ENCODE results near the gene ERICH2.
"Not testable (repeated sequence)": the region's sequence is repeated elsewhere in the genome, so short reads cannot be mapped to it uniquely, and the experiment has no call there.

ERICH2 gene

GRCh38 chr2:170742896-170743529, 27.2 kb upstream of the ERICH2 start:
- no peaks in the 10 kb centered on the region for H3K9me3 ChIP-seq (ENCODE audit: control extremely low read depth in 1 of 5, control insufficient read depth in 4 of 5, insufficient read depth in 2 of 5, low read depth in 1 of 5, low read length in 4 of 5)
- ChIA-PET CTCF (no interaction called here), POLR2A (no interaction called here)
- H3K27me3 ChIP-seq (replicated peaks in 2 of 5; ENCODE audit: control insufficient read depth in 4 of 5, insufficient read depth in 5 of 5, low read length in 4 of 5) = peaks cover 2 to 9% (median 2%) of the 10 kb centered on the region in 5 experiments
- H3K27ac ChIP-seq (ENCODE audit: insufficient read depth in 1 of 2, low read depth in 1 of 2, low read length in 2 of 2, poor library complexity in 1 of 2, severe bottlenecking in 2 of 2) = no peak overlapping the region
- no peaks in the 10 kb centered on the region for H3K4me1 ChIP-seq (ENCODE audit: control extremely low read depth in 1 of 4, control insufficient read depth in 4 of 4, insufficient read depth in 4 of 4, low read length in 3 of 4)
- H3K4me3 ChIP-seq (ENCODE audit: control insufficient read depth in 1 of 7, extremely low read depth in 1 of 7, insufficient read depth in 4 of 7, low read depth in 2 of 7, low read length in 6 of 7) = no peak overlapping the region
- DNase-seq = no peak
- WGBS (ENCODE audit: insufficient coverage) = 91% methylated on average over 3 of the region's 6 CpGs
- H3K36me3 ChIP-seq (ENCODE audit: control insufficient read depth in 4 of 4, insufficient read depth in 4 of 4, low read length in 3 of 4) = no peaks in the 10 kb centered on the region

GRCh38 chr2:170743530-170744239, 26.5 kb upstream of the ERICH2 start:
- no peak overlapping the region for H3K27ac ChIP-seq (ENCODE audit: insufficient read depth in 1 of 2, low read depth in 1 of 2, low read length in 2 of 2, poor library complexity in 1 of 2, severe bottlenecking in 2 of 2)
- no peak for DNase-seq
- ChIA-PET POLR2A (no interaction called here), CTCF (no interaction called here)
- no peaks in the 10 kb centered on the region for H3K4me1 ChIP-seq (ENCODE audit: control extremely low read depth in 1 of 4, control insufficient read depth in 4 of 4, insufficient read depth in 4 of 4, low read length in 3 of 4)
- no peaks in the 10 kb centered on the region for H3K9me3 ChIP-seq (ENCODE audit: control extremely low read depth in 1 of 5, control insufficient read depth in 4 of 5, insufficient read depth in 2 of 5, low read depth in 1 of 5, low read length in 4 of 5)
- peaks cover under 1 to 9% (median 2%) of the 10 kb centered on the region in 5 experiments for H3K27me3 ChIP-seq (replicated peaks in 2 of 5; ENCODE audit: control insufficient read depth in 4 of 5, insufficient read depth in 5 of 5, low read length in 4 of 5)
- no peaks in the 10 kb centered on the region for H3K36me3 ChIP-seq (ENCODE audit: control insufficient read depth in 4 of 4, insufficient read depth in 4 of 4, low read length in 3 of 4)
- WGBS (ENCODE audit: insufficient coverage) = 92% methylated on average over 6 of the region's 8 CpGs
- no peak overlapping the region for H3K4me3 ChIP-seq (ENCODE audit: control insufficient read depth in 1 of 7, extremely low read depth in 1 of 7, insufficient read depth in 4 of 7, low read depth in 2 of 7, low read length in 6 of 7)

- Histone ChIP-seq H3K27ac (ENCODE audit: insufficient read depth in 1 of 2, low read depth in 1 of 2, low read length in 2 of 2, poor library complexity in 1 of 2, severe bottlenecking in 2 of 2) (peak overlapping the region in 1 of 2 experiments; percentile 5), H3K4me3 (ENCODE audit: control insufficient read depth in 1 of 7, extremely low read depth in 1 of 7, insufficient read depth in 4 of 7, low read depth in 2 of 7, low read length in 6 of 7) (no peak overlapping the region), H3K9me3 (ENCODE audit: control extremely low read depth in 1 of 5, control insufficient read depth in 4 of 5, insufficient read depth in 2 of 5, low read depth in 1 of 5, low read length in 4 of 5) (no peaks in the 10 kb centered on the region), H3K36me3 (ENCODE audit: control insufficient read depth in 4 of 4, insufficient read depth in 4 of 4, low read length in 3 of 4) (no peaks in the 10 kb centered on the region), H3K27me3 (replicated peaks in 2 of 5; ENCODE audit: control insufficient read depth in 4 of 5, insufficient read depth in 5 of 5, low read length in 4 of 5) (peaks cover 0 to 9% (median 2%) of the 10 kb centered on the region in 5 experiments), H3K4me1 (ENCODE audit: control extremely low read depth in 1 of 4, control insufficient read depth in 4 of 4, insufficient read depth in 4 of 4, low read length in 3 of 4) (no peaks in the 10 kb centered on the region)
- no peak for DNase-seq
- CTCF ChIA-PET = no interaction called here
- POLR2A ChIA-PET = no interaction called here
- 97% methylated on average over 13 of the region's 14 CpGs for WGBS (ENCODE audit: insufficient coverage)
These were observed 25.8 kb upstream of the ERICH2 start for GRCh38 chr2:170744248-170745002.

GRCh38 chr2:170745305-170745704, 24.9 kb upstream of the ERICH2 start:
- WGBS (ENCODE audit: insufficient coverage) = no CpG with 5 or more reads among the region's 6 CpGs
- CTCF ChIA-PET = no interaction called here

GRCh38 chr2:170747921-170748320, 22.3 kb upstream of the ERICH2 start:
- H3K27me3 ChIP-seq (replicated peaks in 2 of 5; ENCODE audit: control insufficient read depth in 4 of 5, insufficient read depth in 5 of 5, low read length in 4 of 5) = peaks cover 0 to 5% (median 2%) of the 10 kb centered on the region in 5 experiments
- DNase-seq = no peak
- no peaks in the 10 kb centered on the region for H3K36me3 ChIP-seq (ENCODE audit: control insufficient read depth in 4 of 4, insufficient read depth in 4 of 4, low read length in 3 of 4)
- POLR2A ChIA-PET = no interaction called here
- no peaks in the 10 kb centered on the region for H3K9me3 ChIP-seq (ENCODE audit: control extremely low read depth in 1 of 5, control insufficient read depth in 4 of 5, insufficient read depth in 2 of 5, low read depth in 1 of 5, low read length in 4 of 5)
- no peak overlapping the region for H3K4me3 ChIP-seq (ENCODE audit: control insufficient read depth in 1 of 7, extremely low read depth in 1 of 7, insufficient read depth in 4 of 7, low read depth in 2 of 7, low read length in 6 of 7)
- H3K4me1 ChIP-seq (ENCODE audit: control extremely low read depth in 1 of 4, control insufficient read depth in 4 of 4, insufficient read depth in 4 of 4, low read length in 3 of 4) = no peaks in the 10 kb centered on the region
- no peak overlapping the region for H3K27ac ChIP-seq (ENCODE audit: insufficient read depth in 1 of 2, low read depth in 1 of 2, low read length in 2 of 2, poor library complexity in 1 of 2, severe bottlenecking in 2 of 2)
- WGBS (ENCODE audit: insufficient coverage) = 100% methylated on average over 2 of the region's 4 CpGs
- CTCF ChIA-PET = no interaction called here

More at GRCh38 chr2:170745305-170745704, 24.9 kb upstream of the ERICH2 start:
- H3K27me3 ChIP-seq (replicated peaks in 2 of 5; ENCODE audit: control insufficient read depth in 4 of 5, insufficient read depth in 5 of 5, low read length in 4 of 5) = peaks cover 0 to 10% (median 2%) of the 10 kb centered on the region in 5 experiments
- H3K27ac ChIP-seq (ENCODE audit: insufficient read depth in 1 of 2, low read depth in 1 of 2, low read length in 2 of 2, poor library complexity in 1 of 2, severe bottlenecking in 2 of 2) = no peak overlapping the region
- H3K4me3 ChIP-seq (ENCODE audit: control insufficient read depth in 1 of 7, extremely low read depth in 1 of 7, insufficient read depth in 4 of 7, low read depth in 2 of 7, low read length in 6 of 7) = no peak overlapping the region
- H3K36me3 ChIP-seq (ENCODE audit: control insufficient read depth in 4 of 4, insufficient read depth in 4 of 4, low read length in 3 of 4) = no peaks in the 10 kb centered on the region
- DNase-seq = peak in 1 of 3 donors; percentile 18
- no peaks in the 10 kb centered on the region for H3K9me3 ChIP-seq (ENCODE audit: control extremely low read depth in 1 of 5, control insufficient read depth in 4 of 5, insufficient read depth in 2 of 5, low read depth in 1 of 5, low read length in 4 of 5)
- no peaks in the 10 kb centered on the region for H3K4me1 ChIP-seq (ENCODE audit: control extremely low read depth in 1 of 4, control insufficient read depth in 4 of 4, insufficient read depth in 4 of 4, low read length in 3 of 4)
- POLR2A ChIA-PET = no interaction called here

GRCh38 chr2:170751555-170751954, 18.6 kb upstream of the ERICH2 start:
- POLR2A ChIA-PET = not testable (repeated sequence)

GRCh38 chr2:170761572-170761971, 8.6 kb upstream of the ERICH2 start:
- no peaks in the 10 kb centered on the region for H3K36me3 ChIP-seq (ENCODE audit: control insufficient read depth in 4 of 4, insufficient read depth in 4 of 4, low read length in 3 of 4)
- CTCF ChIA-PET = no interaction called here
- peaks cover 0 to 1% (median 0%) of the 10 kb centered on the region in 5 experiments for H3K27me3 ChIP-seq (replicated peaks in 2 of 5; ENCODE audit: control insufficient read depth in 4 of 5, insufficient read depth in 5 of 5, low read length in 4 of 5)
- H3K9me3 ChIP-seq (ENCODE audit: control extremely low read depth in 1 of 5, control insufficient read depth in 4 of 5, insufficient read depth in 2 of 5, low read depth in 1 of 5, low read length in 4 of 5) = no peaks in the 10 kb centered on the region
- H3K4me3 ChIP-seq (ENCODE audit: control insufficient read depth in 1 of 7, extremely low read depth in 1 of 7, insufficient read depth in 4 of 7, low read depth in 2 of 7, low read length in 6 of 7) = no peak overlapping the region
- no peak overlapping the region for H3K27ac ChIP-seq (ENCODE audit: insufficient read depth in 1 of 2, low read depth in 1 of 2, low read length in 2 of 2, poor library complexity in 1 of 2, severe bottlenecking in 2 of 2)
- H3K4me1 ChIP-seq (ENCODE audit: control extremely low read depth in 1 of 4, control insufficient read depth in 4 of 4, insufficient read depth in 4 of 4, low read length in 3 of 4) = no peaks in the 10 kb centered on the region
- POLR2A ChIA-PET = no interaction called here
- DNase-seq = no peak

More at GRCh38 chr2:170751555-170751954, 18.6 kb upstream of the ERICH2 start:
- H3K4me1 ChIP-seq (ENCODE audit: control extremely low read depth in 1 of 4, control insufficient read depth in 4 of 4, insufficient read depth in 4 of 4, low read length in 3 of 4); H3K36me3 ChIP-seq (ENCODE audit: control insufficient read depth in 4 of 4, insufficient read depth in 4 of 4, low read length in 3 of 4); H3K4me3 ChIP-seq (ENCODE audit: control insufficient read depth in 1 of 7, extremely low read depth in 1 of 7, insufficient read depth in 4 of 7, low read depth in 2 of 7, low read length in 6 of 7); H3K27ac ChIP-seq (ENCODE audit: insufficient read depth in 1 of 2, low read depth in 1 of 2, low read length in 2 of 2, poor library complexity in 1 of 2, severe bottlenecking in 2 of 2); CTCF ChIA-PET; H3K9me3 ChIP-seq (ENCODE audit: control extremely low read depth in 1 of 5, control insufficient read depth in 4 of 5, insufficient read depth in 2 of 5, low read depth in 1 of 5, low read length in 4 of 5); H3K27me3 ChIP-seq (replicated peaks in 2 of 5; ENCODE audit: control insufficient read depth in 4 of 5, insufficient read depth in 5 of 5, low read length in 4 of 5); DNase-seq: not testable (repeated sequence)
- 92% methylated on average over 2 of the region's 12 CpGs for WGBS (ENCODE audit: insufficient coverage)

Data from common myeloid progenitor, CD34-positive (primary cell).